Measurements from ENCODE around the gene PTPN14. TPM values are rescaled to one million over a fixed set of nuclear protein-coding genes. Genes with fewer than 3 reads are reported as not detected.

PTPN14 gene
- total and polyA plus RNA-seq, 2 of the 8 experiments (the other 6 are each of a cell fraction or from before 2014, with no cell fraction given), result 14.4 to 93.6 TPM

DNA sequence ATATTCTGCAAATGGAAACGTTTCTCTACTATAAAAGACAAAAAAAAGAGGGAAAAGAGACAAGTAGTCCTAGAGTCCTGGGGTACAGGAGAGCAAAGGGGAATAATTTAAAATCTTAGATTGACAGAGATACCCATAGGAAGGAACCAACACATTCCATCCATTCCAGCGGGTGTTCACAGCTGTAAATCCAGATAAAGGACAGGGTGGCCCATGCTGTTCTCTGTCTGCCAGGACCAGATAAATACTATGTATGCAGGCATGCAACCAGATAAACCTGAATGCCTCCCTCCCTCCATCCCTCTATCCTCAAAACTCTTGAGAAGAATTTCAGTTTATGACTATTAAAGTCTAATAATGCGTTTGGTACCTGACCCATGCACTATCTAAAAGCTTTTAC lies 131.8 kb downstream of the PTPN14 start (continued):
- no peak for TF ChIP-seq ZNF274 (IDR thresholded peaks at IDR 0.05; ENCODE audit: borderline replicate concordance, extremely low read depth, low read length)
- TF ChIP-seq, protein P1, sequence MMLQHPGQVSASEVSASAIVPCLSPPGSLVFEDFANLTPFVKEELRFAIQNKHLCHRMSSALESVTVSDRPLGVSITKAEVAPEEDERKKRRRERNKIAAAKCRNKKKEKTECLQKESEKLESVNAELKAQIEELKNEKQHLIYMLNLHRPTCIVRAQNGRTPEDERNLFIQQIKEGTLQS (IDR thresholded peaks at IDR 0.05; ENCODE audit: insufficient read depth, low read depth, low read length), result no peak
- no peak for TF ChIP-seq HDAC6 (IDR thresholded peaks at IDR 0.05; ENCODE audit: low read depth, low read length)
- TF ChIP-seq RXRA (IDR thresholded peaks at IDR 0.05; ENCODE audit: insufficient read depth, low read depth, low read length), result no peak
- no peak for TF ChIP-seq BCL11A (IDR thresholded peaks at IDR 0.05; ENCODE audit: low read depth in 2 of 2, low read length in 2 of 2)
- no peak for TF ChIP-seq YY1 (IDR thresholded peaks at IDR 0.05; ENCODE audit: low read depth, low read length)
- TF ChIP-seq, protein P2, sequence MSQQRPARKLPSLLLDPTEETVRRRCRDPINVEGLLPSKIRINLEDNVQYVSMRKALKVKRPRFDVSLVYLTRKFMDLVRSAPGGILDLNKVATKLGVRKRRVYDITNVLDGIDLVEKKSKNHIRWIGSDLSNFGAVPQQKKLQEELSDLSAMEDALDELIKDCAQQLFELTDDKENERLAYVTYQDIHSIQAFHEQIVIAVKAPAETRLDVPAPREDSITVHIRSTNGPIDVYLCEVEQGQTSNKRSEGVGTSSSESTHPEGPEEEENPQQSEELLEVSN (IDR thresholded peaks at IDR 0.05), result no peak
- no peak for TF ChIP-seq CHD2 (IDR thresholded peaks at IDR 0.05; ENCODE audit: low read length)
- no peak for TF ChIP-seq EZH2 (IDR thresholded peaks at IDR 0.05; ENCODE audit: low read depth, low read length, severe bottlenecking)
